ENCODE data around the gene TNS1. TPM values are rescaled to one million over a fixed set of nuclear protein-coding genes. Genes with fewer than 3 reads are reported as not detected.
A peak's percentile ranks its signal among the peaks of the same experiment; 100 is the strongest.

Gene TNS1
- total RNA-seq, 1 donor from 2014 or later = 14.5 TPM

DNA sequence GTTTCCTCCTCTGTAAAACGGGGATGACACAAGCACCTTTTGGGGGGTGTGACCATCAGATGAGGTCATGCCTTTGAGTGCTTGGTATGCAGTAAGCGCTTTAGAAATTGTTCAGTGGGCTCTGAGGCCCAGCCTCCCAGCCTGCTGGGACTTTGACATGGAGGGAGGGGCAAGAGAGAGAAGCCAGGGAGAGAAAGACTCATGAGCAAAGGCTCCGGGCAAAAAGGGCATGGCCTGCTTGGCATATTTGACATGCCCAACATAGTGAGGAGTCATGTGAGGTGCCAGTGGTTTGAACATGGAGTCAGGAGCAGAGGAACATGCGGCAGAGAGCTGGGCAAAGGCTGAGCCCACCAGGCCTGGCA lies 14.0 kb downstream of the TNS1 start:
- Mint-ChIP-seq H3K9me3 (no peaks in the 10 kb centered on the region), H3K4me3 (no peak overlapping the region), H3K36me3 (ENCODE audit: low read depth) (no peaks in the 10 kb centered on the region), H3K27ac (ENCODE audit: unreplicated experiment) (peak overlapping the region; percentile 1), H3K27me3 (ENCODE audit: low read depth) (peaks cover 2% of the 10 kb centered on the region), H3K4me1 (peaks cover 17% of the 10 kb centered on the region)
- DNase-seq (ENCODE audit: low read depth, low spot score) = no peak
- TF ChIP-seq CTCF (conservative IDR thresholded peaks at IDR 0.05) = no peak

- peak; percentile 88 for TF ChIP-seq CTCF (conservative IDR thresholded peaks at IDR 0.05)
- no peak overlapping the region for H3K4me3 Mint-ChIP-seq
- H3K27ac Mint-ChIP-seq (ENCODE audit: unreplicated experiment) = no peak overlapping the region
- H3K36me3 Mint-ChIP-seq (ENCODE audit: low read depth) = no peaks in the 10 kb centered on the region
- no peaks in the 10 kb centered on the region for H3K9me3 Mint-ChIP-seq
- H3K4me1 Mint-ChIP-seq = peaks cover 13% of the 10 kb centered on the region
- no peaks in the 10 kb centered on the region for H3K27me3 Mint-ChIP-seq (ENCODE audit: low read depth)
- DNase-seq (ENCODE audit: low read depth, low spot score) = peak; percentile 96
Observed at GRCh38 chr2:217988014-217988839, 14.6 kb downstream of the TNS1 start.

DNA sequence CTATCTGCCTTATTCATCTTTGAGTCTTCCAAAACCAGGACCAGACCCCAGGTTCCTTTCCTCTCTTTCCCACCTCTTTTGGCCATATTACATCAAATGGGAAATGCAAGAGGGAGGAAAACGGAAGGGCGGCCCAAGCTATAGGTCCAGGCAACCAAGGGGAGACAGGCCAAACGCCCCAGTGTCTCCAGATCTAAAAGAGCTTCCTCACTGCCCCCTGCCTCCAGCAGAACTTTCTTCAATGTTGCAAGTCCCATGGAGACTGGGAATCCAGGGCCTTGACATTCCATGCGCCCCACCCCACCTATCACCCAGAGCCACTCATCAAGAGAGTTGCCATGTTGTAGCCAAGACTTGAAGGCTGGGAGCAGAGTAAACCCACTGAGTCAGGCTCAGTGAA lies 15.4 kb downstream of the TNS1 start:
- Mint-ChIP-seq H3K4me3 (no peak overlapping the region), H3K27ac (ENCODE audit: unreplicated experiment) (no peak overlapping the region), H3K4me1 (peaks cover 13% of the 10 kb centered on the region), H3K9me3 (no peaks in the 10 kb centered on the region), H3K27me3 (ENCODE audit: low read depth) (no peaks in the 10 kb centered on the region), H3K36me3 (ENCODE audit: low read depth) (no peaks in the 10 kb centered on the region)
- no peak for TF ChIP-seq CTCF (conservative IDR thresholded peaks at IDR 0.05)
- DNase-seq (ENCODE audit: low read depth, low spot score) = no peak

DNA sequence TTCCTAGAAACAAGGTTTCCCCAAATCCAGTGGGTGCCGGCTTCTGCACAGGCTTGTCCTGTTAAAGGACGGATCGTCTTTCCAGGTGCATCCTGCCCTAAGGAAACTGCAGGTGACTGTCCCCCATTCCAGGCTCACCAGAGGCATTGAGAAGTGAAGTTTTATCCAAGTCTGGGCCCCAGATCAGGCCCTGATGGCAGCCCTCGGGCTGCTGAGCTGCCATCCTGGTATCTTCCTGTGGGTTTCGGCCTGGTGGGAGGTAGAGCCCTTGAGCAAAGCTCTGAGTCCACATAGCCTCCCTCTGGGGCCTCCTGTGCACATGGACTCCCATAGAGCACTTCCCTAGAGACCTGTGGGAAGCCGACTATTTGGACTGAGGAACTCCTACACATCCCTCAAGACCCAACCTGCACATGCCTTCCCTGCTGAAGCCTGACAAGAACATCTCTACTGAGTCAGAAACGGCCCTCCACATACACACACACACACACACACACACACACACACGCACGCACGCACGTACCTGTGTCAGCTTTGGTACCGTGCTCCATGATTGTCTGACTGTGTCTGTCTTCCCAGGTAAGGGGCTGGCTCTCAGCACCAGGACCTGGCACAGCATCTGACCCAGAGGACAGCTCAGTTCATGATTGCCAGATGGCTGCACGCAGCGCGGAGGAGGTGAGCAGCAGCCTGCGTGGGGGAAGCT lies 16.4 kb downstream of the TNS1 start:
- Mint-ChIP-seq H3K27me3 (ENCODE audit: low read depth) (no peaks in the 10 kb centered on the region), H3K9me3 (no peaks in the 10 kb centered on the region), H3K36me3 (ENCODE audit: low read depth) (no peaks in the 10 kb centered on the region), H3K27ac (ENCODE audit: unreplicated experiment) (no peak overlapping the region), H3K4me1 (peaks cover 10% of the 10 kb centered on the region), H3K4me3 (no peak overlapping the region)
- TF ChIP-seq CTCF (conservative IDR thresholded peaks at IDR 0.05) = no peak
- no peak for DNase-seq (ENCODE audit: low read depth, low spot score)

DNA sequence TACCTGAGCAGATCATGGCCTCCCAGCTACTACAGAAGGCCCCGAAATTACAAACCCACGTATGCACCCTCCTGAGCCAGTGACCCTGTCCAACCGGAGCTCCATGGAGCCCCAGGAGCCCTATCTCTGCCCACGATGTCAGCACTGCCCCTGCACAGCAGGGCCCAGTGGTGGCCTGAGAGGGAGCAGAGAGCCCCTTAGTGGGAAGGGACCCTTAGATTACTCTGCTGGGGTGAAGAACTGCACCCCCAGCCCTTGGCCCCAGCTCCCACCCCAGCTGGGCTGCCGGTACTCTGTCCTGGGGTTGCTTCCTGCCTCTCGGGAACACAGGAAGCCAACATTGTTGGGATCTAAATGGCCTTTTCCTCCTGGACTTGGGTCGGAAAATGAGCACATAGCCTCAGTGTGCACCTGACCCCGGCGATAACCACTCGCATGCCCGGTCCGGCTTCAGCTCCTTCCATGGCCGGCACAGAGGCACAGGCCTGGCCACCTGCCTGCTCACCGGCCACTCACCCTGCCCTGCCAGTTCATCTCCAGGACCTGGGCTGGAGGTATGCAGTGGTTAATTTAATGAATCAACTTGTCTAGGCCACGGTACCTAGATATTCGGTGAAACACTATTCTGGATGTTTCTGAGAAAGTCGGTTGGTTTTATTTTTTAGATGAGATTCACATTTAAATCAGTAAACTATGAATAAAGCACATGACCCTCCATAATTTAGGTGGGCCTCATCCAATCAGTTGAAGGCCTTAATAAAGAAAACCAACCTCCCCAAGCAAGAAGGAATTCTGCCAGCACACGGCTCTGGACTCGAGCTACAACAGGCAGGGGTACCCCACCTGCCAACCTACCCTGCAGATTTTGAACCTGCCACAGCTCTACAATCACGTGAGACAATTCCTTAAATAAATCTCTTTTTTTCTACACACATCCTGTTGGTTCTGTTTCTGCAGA lies 19.2 kb downstream of the TNS1 start:
- no peak for DNase-seq (ENCODE audit: low read depth, low spot score)
- no peak overlapping the region for H3K4me3 Mint-ChIP-seq
- peaks cover 13% of the 10 kb centered on the region for H3K4me1 Mint-ChIP-seq
- no peaks in the 10 kb centered on the region for H3K36me3 Mint-ChIP-seq (ENCODE audit: low read depth)
- no peak for TF ChIP-seq CTCF (conservative IDR thresholded peaks at IDR 0.05)
- H3K9me3 Mint-ChIP-seq = no peaks in the 10 kb centered on the region
- H3K27ac Mint-ChIP-seq (ENCODE audit: unreplicated experiment) = peak overlapping the region; percentile 19
- peaks cover 21% of the 10 kb centered on the region for H3K27me3 Mint-ChIP-seq (ENCODE audit: low read depth)

Data from neural crest cell (in vitro differentiated cells).